NCI-H1092 treated with DMSO at 0.1 percent for 48 hours (cell line): ENCODE measurements around the gene RAB31.

ENCODE experiments used
- DNase-seq: peaks from one replicate; lab custom pipeline; 2025; lab: John Stamatoyannopoulos, UW

The RAB31 gene

DNA sequence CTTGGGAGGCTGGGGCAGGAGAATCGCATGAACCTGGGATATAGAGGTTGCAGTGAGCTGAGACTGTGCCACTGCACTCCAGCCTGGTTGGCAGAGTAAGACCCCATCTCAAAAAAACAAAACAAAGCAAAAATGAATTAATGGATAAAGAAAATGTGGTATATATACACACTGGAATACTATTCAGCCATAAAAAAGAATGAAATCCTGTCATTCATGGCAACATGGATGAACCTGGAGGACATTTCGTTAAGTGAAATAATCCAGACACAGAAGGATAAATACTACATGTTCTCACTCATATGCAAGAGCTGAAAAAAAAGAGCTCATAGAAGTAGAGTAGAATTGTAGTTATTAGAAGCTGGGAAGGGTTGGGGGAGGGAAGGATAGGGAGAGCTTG is 80.8 kb downstream of the RAB31 start:
- DNase-seq = no peak

DNA sequence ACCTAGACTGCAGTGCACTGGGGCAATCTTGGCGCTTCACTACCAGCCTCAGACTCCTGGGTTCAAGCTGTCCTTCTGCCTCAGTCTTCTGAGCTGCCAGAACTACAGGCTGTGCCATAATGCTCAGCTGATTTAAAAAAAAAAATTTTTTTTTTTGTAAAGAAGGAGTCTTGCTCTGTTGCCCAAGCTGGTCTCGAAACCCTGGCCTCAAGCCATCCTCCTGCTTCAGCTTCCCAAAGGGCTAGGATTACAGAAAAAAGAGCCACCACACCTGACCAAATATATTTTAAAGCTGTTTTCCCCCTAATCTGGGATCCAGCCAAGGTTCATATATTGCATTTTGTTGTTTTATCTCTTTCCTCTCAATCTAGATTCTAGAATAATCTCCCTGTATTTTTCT is 82.2 kb downstream of the RAB31 start:
- no peak for DNase-seq

DNA sequence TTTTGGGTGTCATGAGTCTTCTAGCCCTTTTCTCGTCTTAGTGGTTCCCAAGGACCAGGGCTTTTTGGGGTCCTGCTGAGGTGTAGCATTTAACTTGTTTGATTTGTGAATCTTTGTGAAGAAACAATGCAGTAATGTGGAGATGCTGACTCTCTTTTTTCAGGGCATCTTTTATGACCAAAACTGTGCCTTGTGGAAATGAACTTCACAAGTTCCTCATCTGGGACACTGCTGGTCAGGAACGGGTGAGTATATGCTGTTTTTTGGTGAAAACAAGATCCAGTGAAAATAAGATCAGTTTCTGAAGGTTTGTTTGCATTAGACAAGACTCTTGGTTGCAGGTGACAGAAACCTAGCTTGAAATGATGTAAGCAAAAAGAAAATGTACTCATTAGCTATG is 83.9 kb downstream of the RAB31 start:
- DNase-seq = no peak

DNA sequence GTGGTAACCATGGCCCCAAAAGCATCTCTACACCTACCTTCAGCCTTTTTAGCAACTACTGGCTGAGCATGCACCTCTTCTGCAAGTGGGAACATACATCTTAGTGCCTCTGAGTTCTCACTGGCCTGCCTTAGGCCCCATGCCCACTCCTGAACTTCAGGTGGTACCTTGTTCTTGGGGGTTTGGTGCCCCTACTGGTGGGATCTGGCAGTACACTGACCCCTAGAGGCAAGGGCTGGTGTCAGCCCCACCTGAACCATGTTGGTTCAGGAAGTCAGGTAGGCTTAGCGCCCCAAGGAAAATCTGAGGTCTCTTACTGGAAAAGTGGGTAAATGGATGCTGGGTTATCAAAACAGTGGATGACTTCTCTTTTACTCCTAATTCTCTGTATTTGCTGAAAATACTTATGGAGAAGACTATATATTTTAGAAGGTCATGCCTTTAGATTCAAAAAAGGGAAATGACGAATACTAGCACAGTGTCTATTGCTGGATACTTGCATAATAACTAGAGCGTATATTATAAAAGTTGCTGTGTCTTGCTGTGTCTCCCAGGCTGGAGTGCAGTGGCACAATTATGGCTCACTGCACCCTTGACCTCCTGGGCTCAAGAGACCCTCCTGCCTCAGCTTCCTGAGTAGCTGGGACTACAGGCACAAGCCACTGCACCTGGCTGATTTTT is 84.6 kb downstream of the RAB31 start:
- no peak for DNase-seq

DNA sequence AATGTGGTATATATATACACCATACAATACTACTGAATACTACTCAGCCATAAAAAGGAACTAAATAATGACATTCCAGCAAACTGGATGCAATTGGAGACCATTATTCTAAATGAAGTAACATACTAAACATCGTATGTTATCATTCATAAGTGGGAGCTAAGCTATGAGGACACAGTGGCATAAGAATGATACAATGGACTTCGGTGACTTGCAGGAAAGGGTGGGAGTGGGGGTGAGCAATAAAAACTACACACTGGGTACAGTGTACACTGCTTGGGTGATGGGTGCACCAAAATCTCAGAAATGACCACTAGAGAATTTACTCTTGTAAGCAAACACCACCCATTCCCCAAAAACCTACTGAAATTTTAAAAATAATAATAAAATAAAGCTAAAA is 87.9 kb downstream of the RAB31 start:
- no peak for DNase-seq

DNA sequence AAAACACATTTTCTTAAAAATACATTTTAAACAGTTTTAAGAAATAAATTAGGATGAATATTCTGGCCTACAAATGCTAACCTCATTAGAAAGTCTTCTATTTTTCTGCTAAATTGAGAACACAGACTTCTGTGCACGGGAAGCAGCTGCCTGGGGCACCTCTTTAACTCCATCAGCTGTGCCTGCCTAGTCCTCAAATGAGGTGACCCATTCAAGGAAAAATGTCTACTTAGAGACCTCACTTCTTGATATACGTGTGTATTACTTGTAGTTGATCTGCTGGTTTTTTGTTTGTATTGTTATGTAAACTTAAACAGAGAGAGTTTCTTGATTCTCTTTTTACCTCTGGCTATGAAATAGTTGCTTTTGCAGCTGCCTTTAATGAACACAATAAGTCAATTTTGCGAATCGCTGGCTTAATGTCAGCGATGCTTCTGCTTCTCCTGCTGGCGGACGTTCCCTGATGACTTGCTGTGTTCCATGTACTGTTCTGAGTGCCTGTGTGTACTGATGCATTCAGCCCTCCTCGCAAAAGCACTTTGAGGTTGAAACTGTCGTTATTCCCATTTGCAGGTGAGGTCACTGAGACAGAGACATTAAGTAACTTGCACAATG is 88.9 kb downstream of the RAB31 start:
- peak; percentile 55 for DNase-seq

DNA sequence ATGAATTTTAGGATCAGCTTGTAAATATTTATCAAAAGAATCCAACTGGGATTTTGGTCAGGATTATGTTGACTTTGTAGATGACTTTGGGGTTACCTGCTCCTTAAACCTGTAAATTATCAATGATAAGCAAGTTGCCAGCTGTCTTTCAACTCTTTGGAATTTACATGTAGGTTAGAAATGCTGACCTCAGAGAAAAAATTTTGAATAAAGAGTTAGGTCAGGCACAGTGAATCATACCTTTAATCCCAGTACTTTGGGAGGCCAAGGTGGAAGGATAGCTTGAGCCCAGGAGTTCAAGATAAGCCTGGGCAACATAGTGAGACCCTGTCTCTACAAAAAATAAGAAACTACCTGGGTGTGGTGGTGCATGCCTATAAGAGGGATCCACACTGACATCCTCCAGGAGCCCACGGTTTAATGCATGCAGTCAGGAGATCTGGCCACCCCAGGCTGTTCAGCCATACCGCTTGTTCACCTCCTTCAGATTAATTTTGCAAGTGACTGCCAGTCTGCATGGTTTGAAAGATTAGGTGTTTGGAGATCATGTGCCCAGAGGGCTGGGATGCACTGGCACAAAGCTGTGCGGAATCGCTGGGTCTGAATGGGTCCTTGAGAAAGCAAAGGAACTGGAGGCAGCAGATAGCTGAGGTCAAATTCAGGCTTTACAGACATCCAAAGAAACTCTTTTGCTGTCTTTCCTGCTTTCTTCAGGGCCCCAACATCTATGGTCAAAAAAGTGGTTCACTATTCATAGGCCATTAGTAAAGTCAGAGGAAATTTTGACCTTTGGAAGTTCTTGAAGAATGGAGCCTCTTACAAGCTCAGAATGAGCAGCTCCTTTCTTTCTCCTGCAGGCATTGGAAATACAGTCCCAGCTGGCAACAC is 94.3 kb downstream of the RAB31 start:
- DNase-seq = no peak

DNA sequence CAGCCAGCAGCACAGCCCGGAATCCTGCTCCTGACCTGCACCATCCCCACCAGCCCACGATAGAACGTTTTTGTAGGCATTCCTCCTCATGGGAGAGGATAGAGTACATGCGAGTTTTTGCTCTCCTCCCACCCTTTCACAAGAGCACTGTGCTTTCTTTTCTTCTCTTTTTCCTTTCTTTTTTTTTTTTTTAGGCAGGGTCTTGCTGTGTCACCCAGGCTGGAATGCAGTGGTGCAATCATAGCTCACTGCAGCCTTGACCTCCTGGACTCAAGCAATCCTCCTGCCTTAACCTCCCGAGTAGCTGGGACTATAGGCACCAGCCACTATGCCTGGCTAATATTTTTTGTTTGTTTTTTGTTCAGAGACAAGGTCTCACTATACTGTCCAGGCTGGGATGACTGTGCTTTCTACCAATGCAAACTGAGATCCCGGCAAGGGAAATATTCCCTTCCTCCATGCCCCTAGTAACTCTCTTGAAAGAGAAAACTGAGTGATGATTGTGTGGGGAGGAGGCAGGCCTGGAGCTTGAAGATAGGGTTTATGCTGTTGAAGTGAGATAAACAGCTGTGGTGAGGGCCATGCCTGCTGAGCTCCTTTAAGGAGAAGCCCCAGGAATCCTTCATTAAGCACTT is 95.1 kb downstream of the RAB31 start:
- no peak for DNase-seq

DNA sequence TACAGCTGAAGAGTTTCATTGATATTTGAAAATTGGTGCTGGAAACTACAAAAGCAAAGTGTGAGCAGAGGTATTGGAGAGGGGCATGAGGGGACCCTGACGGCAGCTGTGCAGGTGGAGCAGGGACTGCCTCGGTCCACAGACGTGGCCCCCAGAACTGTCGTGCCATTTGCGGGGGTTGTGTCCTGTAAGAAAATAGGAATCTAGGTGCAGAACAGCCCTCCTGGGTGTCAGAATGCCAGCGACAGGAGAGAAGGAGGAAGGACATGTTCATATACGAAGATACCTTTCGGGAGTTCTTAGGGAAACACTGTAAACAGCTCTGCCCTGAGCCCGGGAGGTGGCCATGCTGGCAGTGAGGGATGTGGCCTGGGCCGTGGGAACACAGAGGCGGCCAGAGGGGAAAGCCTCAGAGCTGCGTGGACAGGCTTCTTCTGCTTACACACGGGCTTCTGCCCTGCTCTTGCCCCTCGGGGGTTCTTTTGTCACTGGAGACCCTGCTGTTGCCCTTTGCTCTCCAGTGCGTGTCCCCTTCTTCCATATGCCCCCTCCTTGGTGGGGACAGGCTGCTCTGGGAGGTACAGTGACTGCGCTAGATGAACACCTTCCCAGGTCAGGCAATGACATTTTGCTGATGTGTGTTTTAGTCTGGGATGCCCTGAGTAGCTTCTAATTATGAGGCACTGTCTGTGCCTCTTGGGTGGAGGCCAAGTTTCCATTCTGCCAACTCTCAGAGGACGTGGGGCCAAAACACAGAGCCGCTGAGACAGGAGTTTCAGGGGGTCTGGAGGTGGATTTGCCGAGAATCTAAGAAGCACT is 95.8 kb downstream of the RAB31 start:
- no peak for DNase-seq

DNA sequence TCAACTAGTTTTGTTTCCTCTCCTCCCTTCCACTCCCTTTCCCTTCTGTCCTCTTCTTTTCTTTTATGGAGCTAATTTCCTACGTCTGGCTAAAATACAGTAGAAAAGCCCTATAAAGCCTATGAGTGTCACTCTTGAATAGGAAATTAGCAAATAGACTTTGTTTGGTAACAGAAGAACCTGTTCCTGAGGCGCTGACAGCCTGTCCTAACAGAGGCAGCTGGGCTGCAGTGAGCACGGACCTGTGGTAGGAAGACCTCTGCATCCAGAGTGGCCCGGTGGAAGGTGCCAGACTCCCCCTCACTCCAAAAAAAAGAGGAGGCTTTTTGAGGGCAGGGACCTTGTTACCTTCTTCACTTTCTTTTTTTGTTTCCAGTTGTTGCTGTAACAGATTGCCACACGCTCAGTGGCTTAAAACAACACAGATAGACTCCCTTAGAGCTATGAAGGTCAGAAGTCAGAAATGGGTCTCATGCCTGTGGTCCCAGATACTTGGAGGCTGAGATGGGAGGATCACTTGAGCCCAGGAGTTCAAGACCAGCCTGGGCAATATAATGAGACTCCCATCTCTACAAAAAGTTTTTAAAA is 96.5 kb downstream of the RAB31 start:
- peak; percentile 32 for DNase-seq

DNA sequence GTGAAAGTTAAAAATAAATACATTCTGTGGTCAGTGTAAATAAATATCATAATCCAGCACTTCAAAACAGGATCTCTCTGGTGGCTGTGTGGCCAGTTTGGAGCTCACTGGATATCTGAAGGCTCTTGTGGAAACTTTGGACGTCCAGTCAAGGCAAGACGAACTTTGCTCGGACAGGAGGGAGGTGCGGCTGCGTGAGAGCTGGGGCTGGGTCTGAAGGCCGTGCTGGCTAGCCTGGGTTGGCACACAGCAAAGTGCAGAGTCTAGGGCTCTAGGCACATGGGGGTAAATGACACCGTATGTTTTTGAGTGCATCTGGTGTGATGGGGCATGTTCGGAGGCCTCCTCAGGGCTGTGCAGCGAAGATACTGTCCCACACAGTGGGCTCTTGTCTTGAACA is 98.8 kb downstream of the RAB31 start:
- DNase-seq = no peak

DNA sequence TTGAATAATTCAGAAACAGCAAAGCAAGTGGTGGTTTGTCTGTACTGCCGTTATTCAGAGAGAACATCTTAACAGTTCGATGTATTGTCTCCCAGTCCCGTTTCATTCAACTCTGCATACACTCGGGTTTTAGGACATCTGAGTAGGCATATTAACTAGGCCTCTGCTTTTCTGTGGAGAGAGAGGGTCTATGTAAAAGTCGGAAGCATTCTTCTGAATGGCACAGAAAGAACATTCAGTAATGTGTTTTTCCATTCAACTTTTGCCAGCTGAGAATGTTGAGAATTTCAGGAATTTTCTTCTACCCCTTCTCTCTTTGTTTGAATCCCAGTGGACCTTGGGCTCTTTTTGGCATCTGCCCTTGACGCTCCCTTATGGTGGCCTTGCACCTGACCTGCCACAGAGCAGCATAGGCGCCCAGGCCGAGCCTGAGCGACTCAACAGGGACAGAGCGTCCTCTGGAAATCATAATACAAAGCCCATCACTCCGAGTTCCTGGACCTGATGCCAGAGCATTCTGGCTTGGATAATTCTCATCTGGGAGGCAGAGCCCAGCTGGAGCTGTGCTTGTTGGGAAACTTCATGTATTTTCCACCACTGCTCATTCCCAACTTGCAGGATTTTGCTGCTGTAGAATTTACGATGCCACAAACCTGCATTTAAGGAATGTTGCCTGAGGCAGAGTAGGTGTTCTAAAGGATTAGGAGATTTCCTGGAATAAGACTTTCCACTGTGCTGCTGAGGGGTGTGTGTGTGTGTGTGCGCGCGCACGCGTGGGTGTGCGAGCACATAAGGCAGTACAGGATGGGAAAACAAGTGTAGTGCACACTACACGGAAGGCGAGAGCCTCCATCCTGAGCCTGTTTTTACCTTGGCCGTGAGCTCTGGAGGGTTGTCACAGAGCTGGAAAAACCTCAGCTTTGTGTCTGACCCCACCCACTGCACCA is 100.5 kb downstream of the RAB31 start:
- no peak for DNase-seq

DNA sequence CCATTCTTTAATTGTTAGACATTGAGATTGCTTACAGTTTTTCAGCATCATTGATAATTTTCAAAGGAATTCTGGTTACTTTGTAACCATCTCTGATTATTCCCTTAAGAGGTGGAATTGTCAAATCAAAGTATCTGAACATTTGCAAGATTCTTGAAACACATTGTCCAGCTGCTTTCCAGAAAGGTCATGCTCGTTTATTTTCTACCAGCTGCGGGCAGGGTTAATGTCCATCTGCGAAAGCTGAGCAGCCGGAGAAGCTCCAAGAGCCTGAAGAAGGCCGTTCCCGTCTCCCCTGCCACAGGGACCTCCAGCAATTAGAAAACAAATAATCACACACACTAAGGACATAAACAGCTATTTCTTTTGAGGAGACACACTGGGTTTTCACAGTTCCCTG is 101.6 kb downstream of the RAB31 start:
- DNase-seq = no peak

DNA sequence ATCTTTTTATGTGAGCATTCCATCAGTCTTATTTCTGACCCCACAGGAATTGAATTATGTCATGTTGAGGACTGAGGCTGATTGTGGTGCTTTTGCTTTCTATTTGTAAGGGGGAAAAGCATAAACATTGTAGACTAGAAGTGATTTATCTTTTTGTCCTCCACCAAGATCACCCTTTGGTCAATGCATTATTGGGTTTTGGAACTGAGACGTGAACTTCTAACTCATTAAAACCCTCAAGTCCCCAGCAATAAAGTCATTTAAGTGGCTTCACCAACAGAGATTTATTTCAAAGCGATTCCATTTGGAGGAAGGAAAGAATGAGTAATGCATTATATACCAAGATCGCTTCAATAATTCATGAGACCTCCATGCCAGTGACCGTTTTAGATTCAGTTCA is 102.2 kb downstream of the RAB31 start:
- DNase-seq = no peak

DNA sequence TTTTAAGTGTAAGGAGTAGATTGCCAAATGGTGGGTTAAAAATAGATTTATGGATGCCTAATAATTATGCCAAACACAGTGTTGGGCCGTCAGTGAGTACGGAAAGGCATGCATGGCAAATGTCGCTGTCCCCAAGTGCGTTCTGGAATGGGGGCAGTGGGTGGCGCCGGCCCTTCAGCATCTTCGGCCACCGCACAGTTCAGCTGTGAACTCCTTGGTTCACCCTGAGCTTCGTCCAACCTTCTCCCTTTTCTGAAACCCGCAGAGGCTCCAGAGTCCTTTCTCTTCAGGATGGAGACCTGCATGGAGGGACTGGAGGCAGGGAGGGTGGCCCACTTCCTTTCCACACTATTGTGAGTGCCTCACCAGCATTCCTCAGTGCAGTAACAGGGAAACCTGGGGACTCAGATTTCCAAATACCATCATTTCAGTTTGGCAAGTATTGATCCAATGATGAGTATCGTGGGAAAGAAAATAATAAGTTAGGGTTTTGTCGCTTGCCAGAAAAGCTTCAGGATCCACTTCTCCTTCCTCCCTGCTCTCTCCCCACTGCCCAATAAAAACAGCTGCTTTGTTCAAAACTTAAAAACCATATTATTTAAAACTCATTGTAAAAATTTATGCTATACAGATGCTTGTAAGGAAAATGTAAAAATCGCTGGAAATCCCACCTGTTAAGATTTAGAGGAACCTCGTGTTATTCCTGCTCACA is 103.0 kb downstream of the RAB31 start:
- DNase-seq = no peak

DNA sequence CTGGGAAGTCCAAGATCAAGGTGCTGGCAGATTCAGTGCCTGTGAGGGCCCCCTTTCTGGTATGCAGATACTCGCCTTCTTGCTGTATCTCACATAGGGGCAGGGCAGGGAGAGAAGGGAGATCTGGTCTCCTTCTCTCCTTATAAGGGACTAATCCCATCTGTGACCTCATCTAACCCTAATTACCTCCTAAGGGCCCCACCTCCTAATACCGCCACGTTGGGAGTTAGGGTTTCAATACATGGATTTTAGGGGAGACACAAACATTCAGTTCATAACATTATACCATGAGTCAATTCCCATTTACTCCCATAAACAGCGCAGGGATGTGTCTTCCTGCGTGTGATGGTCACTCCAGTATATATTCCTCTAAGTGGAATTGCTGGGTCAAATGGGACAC is 103.9 kb downstream of the RAB31 start:
- no peak for DNase-seq

DNA sequence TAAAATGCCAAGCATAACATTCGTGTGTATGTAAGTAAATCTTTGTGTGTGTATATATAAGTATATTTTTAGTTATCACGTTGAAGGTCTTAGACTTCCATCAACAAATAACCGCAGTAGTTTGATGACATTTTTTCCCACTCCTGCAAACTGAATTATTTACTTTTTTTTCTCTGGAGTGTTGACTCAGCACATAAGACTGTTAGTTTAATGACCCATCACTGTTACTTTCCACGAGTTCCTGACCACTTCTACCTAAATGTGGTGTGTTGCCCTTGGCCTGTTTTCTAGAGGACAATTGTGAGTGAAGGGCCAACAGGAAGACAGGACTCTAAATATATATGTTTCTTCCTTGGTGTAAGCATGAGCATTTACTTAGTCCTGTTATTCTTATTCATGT is 106.3 kb downstream of the RAB31 start:
- DNase-seq = no peak

DNA sequence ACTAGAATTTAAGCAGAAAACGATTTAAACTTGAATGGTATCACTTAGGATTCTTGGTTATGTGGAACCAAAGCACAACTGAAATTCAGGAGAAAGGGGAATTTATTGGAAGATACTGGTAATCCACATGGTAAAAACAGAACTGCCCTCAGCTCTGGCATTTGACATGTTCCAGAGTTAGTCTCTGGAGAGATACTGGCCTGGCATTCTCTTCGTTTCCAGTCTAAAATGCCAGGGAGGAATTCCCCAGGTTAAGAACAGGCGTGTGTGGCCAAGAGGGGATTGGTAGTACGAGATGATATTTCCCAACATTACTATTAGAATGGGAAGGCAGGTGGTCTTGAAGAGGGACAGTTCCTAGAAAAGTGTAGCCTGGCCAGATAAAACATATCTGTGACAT is 109.2 kb downstream of the RAB31 start:
- DNase-seq = no peak

DNA sequence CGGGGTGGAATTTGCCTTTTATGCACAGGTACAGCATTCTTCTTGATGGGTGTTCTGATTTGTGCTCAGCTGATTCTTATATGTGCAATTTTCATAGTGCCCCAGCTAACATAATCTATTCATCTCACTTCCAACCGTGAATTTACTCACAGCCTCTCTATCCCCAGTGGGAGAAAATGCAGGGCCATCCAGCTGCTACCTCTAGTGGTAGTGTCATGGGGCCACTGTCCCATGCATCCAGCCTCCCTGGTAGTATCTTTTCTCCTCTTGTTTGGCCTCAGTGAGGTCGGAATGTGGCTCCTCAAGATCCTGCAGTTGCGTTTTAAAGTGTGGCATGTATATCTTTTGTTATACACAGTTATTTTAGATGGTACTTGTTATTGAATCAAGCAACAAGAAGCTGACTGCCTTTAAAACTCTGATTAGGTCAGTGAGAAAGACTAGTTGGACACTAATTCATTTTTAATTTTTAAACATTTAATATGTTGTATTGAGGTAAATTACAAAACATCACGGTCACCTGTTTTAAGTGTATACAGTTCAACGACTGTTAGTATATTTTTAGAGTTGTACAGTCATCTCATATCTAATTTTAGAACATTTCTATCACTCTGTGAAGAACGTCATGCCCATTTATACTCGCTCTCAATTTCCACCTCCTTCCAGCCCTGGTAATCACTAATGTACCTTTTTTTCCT is 109.8 kb downstream of the RAB31 start:
- no peak for DNase-seq
